ENCODE data around the gene FANCD2. TPM values are rescaled to one million over a fixed set of nuclear protein-coding genes. Genes with fewer than 3 reads are reported as not detected.

Gene FANCD2
- total RNA-seq, result 3.6 to 8.1 TPM (median 3.6 TPM) in 3 replicates
- long read RNA-seq, result 0 reads

GRCh38 chr3:10026084-10026890, at the start of gene FANCD2:
Gene FANCD2 (plus strand): TSS chr3:10026437. CDS start chr3:10028658, 2,221 bp downstream.
- H3K4me3 Mint-ChIP-seq (ENCODE audit: unreplicated experiment), result peak within 1 kb of the TSS; percentile 90
- H3K9me3 Mint-ChIP-seq (ENCODE audit: low read depth), result no peaks in the 10 kb centered on the region
- H3K4me1 Mint-ChIP-seq (ENCODE audit: low read depth), result peaks cover 24% of the 10 kb centered on the region
- no peaks in the 10 kb centered on the region for H3K27me3 Mint-ChIP-seq (ENCODE audit: low read depth)
- peaks cover 6% of the 10 kb centered on the region for H3K36me3 Mint-ChIP-seq (ENCODE audit: low read depth)
- peak; percentile 26 for TF ChIP-seq CTCF (IDR thresholded peaks at IDR 0.05)
- DNase-seq (ENCODE audit: low spot score), result no peak
- H3K27ac Mint-ChIP-seq (ENCODE audit: unreplicated experiment), result peak within 1 kb of the TSS; percentile 88

- no peaks in the 10 kb centered on the region for H3K27me3 Mint-ChIP-seq (ENCODE audit: low read depth)
- peak overlapping the region; percentile 87 for H3K27ac Mint-ChIP-seq (ENCODE audit: unreplicated experiment)
- H3K4me1 Mint-ChIP-seq (ENCODE audit: low read depth), result peaks cover 27% of the 10 kb centered on the region
- H3K4me3 Mint-ChIP-seq (ENCODE audit: unreplicated experiment), result peak overlapping the region; percentile 14
- H3K9me3 Mint-ChIP-seq (ENCODE audit: low read depth), result no peaks in the 10 kb centered on the region
- peaks cover 11% of the 10 kb centered on the region for H3K36me3 Mint-ChIP-seq (ENCODE audit: low read depth)
- no peak for TF ChIP-seq CTCF (IDR thresholded peaks at IDR 0.05)
- DNase-seq (ENCODE audit: low spot score), result no peak
Observed at GRCh38 chr3:9976721-9977709, 49.2 kb upstream of the FANCD2 start.

DNA sequence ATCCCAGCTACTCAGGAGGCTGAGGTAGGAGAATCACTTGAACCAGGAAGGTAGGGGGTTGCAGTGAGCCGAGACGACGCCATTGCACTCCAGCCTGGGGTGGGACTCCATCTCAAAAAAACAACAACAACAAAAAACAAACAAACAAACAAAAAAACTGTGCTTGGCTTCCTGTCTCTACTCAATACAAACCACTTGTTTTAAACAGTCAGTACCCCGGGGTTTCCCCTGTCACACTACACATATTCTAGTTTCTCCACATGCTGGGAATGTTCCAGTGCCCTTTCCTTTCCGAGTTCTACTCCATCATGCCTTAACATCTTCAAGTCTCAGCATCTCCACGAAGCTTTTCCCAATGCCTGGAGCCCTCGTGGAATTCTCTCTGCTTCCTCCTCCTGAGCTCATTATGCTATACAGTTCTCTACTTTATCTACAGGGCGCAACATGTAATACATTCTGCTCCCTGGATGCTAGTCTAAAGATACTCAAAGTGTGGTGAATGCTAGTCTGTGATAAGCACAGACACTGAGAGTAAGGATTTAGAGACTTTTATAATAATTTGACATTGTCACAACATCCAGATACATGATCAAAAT, 47.4 kb upstream of the FANCD2 start:
- TF ChIP-seq CTCF (IDR thresholded peaks at IDR 0.05), result no peak
- Mint-ChIP-seq H3K36me3 (ENCODE audit: low read depth) (peaks cover 8% of the 10 kb centered on the region), H3K27me3 (ENCODE audit: low read depth) (no peaks in the 10 kb centered on the region), H3K27ac (ENCODE audit: unreplicated experiment) (no peak overlapping the region), H3K4me1 (ENCODE audit: low read depth) (peaks cover 27% of the 10 kb centered on the region), H3K4me3 (ENCODE audit: unreplicated experiment) (no peak overlapping the region), H3K9me3 (ENCODE audit: low read depth) (no peaks in the 10 kb centered on the region)
- no peak for DNase-seq (ENCODE audit: low spot score)

GRCh38 chr3:9980251-9980650, 46.0 kb upstream of the FANCD2 start:
- peaks cover 25% of the 10 kb centered on the region for H3K4me1 Mint-ChIP-seq (ENCODE audit: low read depth)
- no peak for DNase-seq (ENCODE audit: low spot score)
- no peak overlapping the region for H3K4me3 Mint-ChIP-seq (ENCODE audit: unreplicated experiment)
- no peaks in the 10 kb centered on the region for H3K27me3 Mint-ChIP-seq (ENCODE audit: low read depth)
- no peaks in the 10 kb centered on the region for H3K9me3 Mint-ChIP-seq (ENCODE audit: low read depth)
- TF ChIP-seq CTCF (IDR thresholded peaks at IDR 0.05), result no peak
- peaks cover 4% of the 10 kb centered on the region for H3K36me3 Mint-ChIP-seq (ENCODE audit: low read depth)
- no peak overlapping the region for H3K27ac Mint-ChIP-seq (ENCODE audit: unreplicated experiment)

Measured in chondrocyte (in vitro differentiated cells).